Parathyroid adenoma (tissue), 2 donors: ENCODE measurements around the gene YTHDF2.
"Not testable (repeated sequence)": the region's sequence is repeated elsewhere in the genome, so short reads cannot be mapped to it uniquely, and the experiment has no call there.

Experiments used
- H2AFZ ChIP-seq: fragments of 300-600 bp; sonication (generic); one replicate; pipeline ENCODE4 v1.7.0; 2017; ENCODE audit warnings: antibody characterized with exemption, mild to moderate bottlenecking
- H3K27ac ChIP-seq: fragments of 300-600 bp; sonication (generic); one replicate; pipeline ENCODE4 v1.7.0; 2017
- H3K27me3 ChIP-seq: fragments of 300-600 bp; sonication (generic); one replicate; pipeline ENCODE4 v1.7.0; 2017; ENCODE audit warnings: low read length; ENCODE audit not compliant: control insufficient read depth, insufficient read depth
- H3K36me3 ChIP-seq: fragments of 300-600 bp; sonication (generic); one replicate; pipeline ENCODE4 v1.7.0; 2017; ENCODE audit warnings: low read length; ENCODE audit not compliant: control insufficient read depth, insufficient read depth
- H3K4me1 ChIP-seq: fragments of 300-600 bp; sonication (generic); one replicate; pipeline ENCODE4 v1.7.0; 2017; ENCODE audit warnings: control low read depth
- H3K4me2 ChIP-seq: fragments of 300-600 bp; sonication (generic); one replicate; pipeline ENCODE4 v1.7.0; 2017; ENCODE audit warnings: low read length
- H3K4me3 ChIP-seq: fragments of 300-600 bp; sonication (generic); one replicate; pipeline ENCODE4 v1.7.0; 2017; ENCODE audit warnings: low read depth, low read length
- H3K79me2 ChIP-seq: fragments of 300-600 bp; sonication (generic); one replicate; pipeline ENCODE4 v1.7.0; 2017; ENCODE audit warnings: control low read depth
- H3K9ac ChIP-seq: fragments of 300-600 bp; sonication (generic); one replicate; pipeline ENCODE4 v1.7.0; 2017; ENCODE audit warnings: mild to moderate bottlenecking
- H3K9me3 ChIP-seq: fragments of 300-600 bp; sonication (generic); one replicate; pipeline ENCODE4 v1.7.0; 2017; ENCODE audit warnings: low read length; ENCODE audit not compliant: control insufficient read depth
- CTCF ChIP-seq: fragments of 300-600 bp; sonication (generic); IDR thresholded peaks from one replicate; pipeline ENCODE4 v1.7.0; 2017; ENCODE audit warnings: antibody characterized with exemption, mild to moderate bottlenecking
- donor health status: primary hyperparathyroidism.

YTHDF2 gene

GRCh38 chr1:28750330-28750729 is 13.6 kb downstream of the YTHDF2 start:
- Histone ChIP-seq H3K27ac (no peak overlapping the region), H3K36me3 (no peaks in the 10 kb centered on the region), H3K9ac (no peak overlapping the region), H3K9me3 (no peaks in the 10 kb centered on the region), H3K4me1 (peaks cover 3% of the 10 kb centered on the region), H3K4me2 (peak overlapping the region; percentile 17), H3K79me2 (peaks cover 50% of the 10 kb centered on the region), H2AFZ (no peak overlapping the region), H3K27me3 (no peaks in the 10 kb centered on the region), H3K4me3 (no peak overlapping the region)
- TF ChIP-seq CTCF: no peak

- not testable (repeated sequence) for H3K27me3 ChIP-seq, H2AFZ ChIP-seq, H3K27ac ChIP-seq, H3K9ac ChIP-seq, H3K4me1 ChIP-seq, H3K36me3 ChIP-seq, H3K9me3 ChIP-seq, H3K4me3 ChIP-seq
- peaks cover 49% of the 10 kb centered on the region for H3K79me2 ChIP-seq
- peak overlapping the region; percentile 37 for H3K4me2 ChIP-seq
These were observed 14.1 kb downstream of the YTHDF2 start for GRCh38 chr1:28750771-28751294.

GRCh38 chr1:28751315-28752060 is 14.7 kb downstream of the YTHDF2 start:
- Histone ChIP-seq H3K36me3 (no peaks in the 10 kb centered on the region), H3K4me3 (no peak overlapping the region), H3K27me3 (no peaks in the 10 kb centered on the region), H3K4me1 (peaks cover 3% of the 10 kb centered on the region), H3K4me2 (peak overlapping the region; percentile 37), H2AFZ (no peak overlapping the region), H3K79me2 (peaks cover 47% of the 10 kb centered on the region), H3K9me3 (no peaks in the 10 kb centered on the region), H3K27ac (no peak overlapping the region), H3K9ac (no peak overlapping the region)
- TF ChIP-seq CTCF: no peak

GRCh38 chr1:28755701-28756100 is 19.0 kb downstream of the YTHDF2 start:
- Histone ChIP-seq H3K27ac (no peak overlapping the region), H3K4me1 (peaks cover 3% of the 10 kb centered on the region), H3K27me3 (no peaks in the 10 kb centered on the region), H3K79me2 (peaks cover 40% of the 10 kb centered on the region), H2AFZ (no peak overlapping the region), H3K36me3 (no peaks in the 10 kb centered on the region), H3K4me3 (no peak overlapping the region), H3K4me2 (no peak overlapping the region), H3K9me3 (no peaks in the 10 kb centered on the region), H3K9ac (no peak overlapping the region)
- TF ChIP-seq CTCF: no peak

GRCh38 chr1:28756846-28757245 is 20.1 kb downstream of the YTHDF2 start:
- peaks cover 33% of the 10 kb centered on the region for H3K79me2 ChIP-seq
- no peak overlapping the region for H3K9ac ChIP-seq
- peak; percentile 9 for TF ChIP-seq CTCF
- peaks cover 3% of the 10 kb centered on the region for H3K4me1 ChIP-seq
- no peak overlapping the region for H3K27ac ChIP-seq
- H3K9me3 ChIP-seq: no peaks in the 10 kb centered on the region
- no peaks in the 10 kb centered on the region for H3K36me3 ChIP-seq
- no peak overlapping the region for H2AFZ ChIP-seq
- H3K4me3 ChIP-seq: no peak overlapping the region
- H3K4me2 ChIP-seq: no peak overlapping the region
- H3K27me3 ChIP-seq: no peaks in the 10 kb centered on the region
